GM18873 (cell line): Measurements from ENCODE around the gene DNAH10.

ENCODE experiments used
- ATAC-seq: cut with Tn5 transposase; IDR thresholded peaks from one replicate; pipeline ENCODE4 v1.9.1; 2021; ENCODE audit warnings: mild to moderate bottlenecking, moderate library complexity, moderate number of reproducible peaks; ENCODE audit not compliant: unreplicated experiment, low FRiP score

The DNAH10 gene

GRCh38 chr12:123761841-123762714 lies at the start of gene DNAH10:
DNAH10 (plus strand) TSS chr12:123762301; CDS start chr12:123762337, 36 bp downstream.
- no peak for ATAC-seq

- ATAC-seq, result no peak
Observed at GRCh38 chr12:123712780-123713319, 49.3 kb upstream of the DNAH10 start.

- ATAC-seq, result no peak
Observed at GRCh38 chr12:123713398-123713797, 48.7 kb upstream of the DNAH10 start.

GRCh38 chr12:123713823-123714585 lies 48.1 kb upstream of the DNAH10 start:
- ATAC-seq, result no peak

GRCh38 chr12:123715195-123715594 lies 46.9 kb upstream of the DNAH10 start:
- ATAC-seq, result no peak

GRCh38 chr12:123717350-123717749 lies 44.8 kb upstream of the DNAH10 start:
- ATAC-seq, result no peak

- no peak for ATAC-seq
Observed at GRCh38 chr12:123720141-123720814, 41.8 kb upstream of the DNAH10 start.

GRCh38 chr12:123721245-123721644 lies 40.9 kb upstream of the DNAH10 start:
- ATAC-seq, result no peak

- no peak for ATAC-seq
Observed at GRCh38 chr12:123723011-123723410, 39.1 kb upstream of the DNAH10 start.

GRCh38 chr12:123723765-123724164 lies 38.3 kb upstream of the DNAH10 start:
- ATAC-seq, result no peak

GRCh38 chr12:123726244-123726643 lies 35.9 kb upstream of the DNAH10 start:
- ATAC-seq, result no peak

GRCh38 chr12:123726962-123727361 lies 35.1 kb upstream of the DNAH10 start:
- ATAC-seq, result no peak

- no peak for ATAC-seq
Observed at GRCh38 chr12:123727878-123728277, 34.2 kb upstream of the DNAH10 start.

GRCh38 chr12:123731596-123731995 lies 30.5 kb upstream of the DNAH10 start:
- ATAC-seq, result no peak

GRCh38 chr12:123732251-123732650 lies 29.9 kb upstream of the DNAH10 start:
- no peak for ATAC-seq

- no peak for ATAC-seq
Observed at GRCh38 chr12:123733229-123733628, 28.9 kb upstream of the DNAH10 start.

- no peak for ATAC-seq
Observed at GRCh38 chr12:123734268-123734667, 27.8 kb upstream of the DNAH10 start.

- no peak for ATAC-seq
Observed at GRCh38 chr12:123741937-123742572, 20.0 kb upstream of the DNAH10 start.

- ATAC-seq, result no peak
Observed at GRCh38 chr12:123743002-123743401, 19.1 kb upstream of the DNAH10 start.

- no peak for ATAC-seq
Observed at GRCh38 chr12:123744836-123745235, 17.3 kb upstream of the DNAH10 start.
